HG03571 (cell line): Measurements from ENCODE around the gene ASCL2.

Source experiments
- ATAC-seq: cut with Tn5 transposase; IDR thresholded peaks from one replicate; pipeline ENCODE4 v1.9.1; 2021; ENCODE audit not compliant: unreplicated experiment

Gene ASCL2

GRCh38 chr11:2263071-2263565, 7.3 kb downstream of the ASCL2 start:
- ATAC-seq = no peak

GRCh38 chr11:2262301-2263070, 7.9 kb downstream of the ASCL2 start:
- ATAC-seq = no peak

- no peak for ATAC-seq
Observed at GRCh38 chr11:2261436-2262230, 8.8 kb downstream of the ASCL2 start.

- ATAC-seq = no peak
Observed at GRCh38 chr11:2260491-2261364, 9.7 kb downstream of the ASCL2 start.

GRCh38 chr11:2259897-2260451, 10.4 kb downstream of the ASCL2 start:
- ATAC-seq = no peak

GRCh38 chr11:2259466-2259830, 10.9 kb downstream of the ASCL2 start:
- no peak for ATAC-seq

GRCh38 chr11:2258501-2259465, 11.6 kb downstream of the ASCL2 start:
- no peak for ATAC-seq

GRCh38 chr11:2256951-2257700, 13.3 kb downstream of the ASCL2 start:
- no peak for ATAC-seq

GRCh38 chr11:2256293-2256913, 14.0 kb downstream of the ASCL2 start:
- no peak for ATAC-seq

- no peak for ATAC-seq
Observed at GRCh38 chr11:2252018-2252417, 18.4 kb downstream of the ASCL2 start.

- no peak for ATAC-seq
Observed at GRCh38 chr11:2251138-2251537, 19.2 kb downstream of the ASCL2 start.

- ATAC-seq = no peak
Observed at GRCh38 chr11:2250485-2250884, 19.9 kb downstream of the ASCL2 start.

GRCh38 chr11:2250041-2250440, 20.3 kb downstream of the ASCL2 start:
- no peak for ATAC-seq

GRCh38 chr11:2249189-2249916, 21.0 kb downstream of the ASCL2 start:
- no peak for ATAC-seq

- ATAC-seq = no peak
Observed at GRCh38 chr11:2248762-2249161, 21.6 kb downstream of the ASCL2 start.

- no peak for ATAC-seq
Observed at GRCh38 chr11:2248242-2248641, 22.1 kb downstream of the ASCL2 start.

- no peak for ATAC-seq
Observed at GRCh38 chr11:2247496-2247895, 22.9 kb downstream of the ASCL2 start.

GRCh38 chr11:2240834-2241233, 29.6 kb downstream of the ASCL2 start:
- no peak for ATAC-seq
